Panc1 (cell line): ENCODE results near the gene S100A10. TPM values are rescaled to one million over a fixed set of nuclear protein-coding genes. Genes with fewer than 3 reads are reported as not detected.

Source experiments
- ATAC-seq: fragments of 200-7000 bp; cut with Tn5 transposase; 2 replicates; pipeline ENCODE4 v1.9.1; 2020; ENCODE audit warnings: mild to moderate bottlenecking, moderate library complexity
- BruUV-seq: library from RNA; stranded (reverse); fragments of 400-500 nt; replicated peaks from 2 replicates; lab custom pipeline; 2021; lab: Mats Ljungman, UMichigan
- CTCF ChIA-PET: fragments of 300-600 bp; sonication (Branson Sonifier 250); formaldehyde crosslinking; loops from one replicate; lab custom pipeline; 2022; ENCODE audit warnings: antibody characterized with exemption; lab: Charles Lee
- POLR2A ChIA-PET: fragments of 300-600 bp; sonication (Branson Sonifier 250); formaldehyde crosslinking; loops from one replicate; lab custom pipeline; 2022; ENCODE audit warnings: antibody characterized with exemption; lab: Charles Lee
- DNase-seq: peaks from one replicate; pipeline ENCODE4 v3.0.0-alpha.2; 2010; ENCODE audit warnings: low read depth, low spot score
- H3K27ac ChIP-seq: 2 replicates; pipeline ENCODE4 v1.5.1; 2011; ENCODE audit warnings: mild to moderate bottlenecking, low read length, inconsistent platforms
- H3K27me3 ChIP-seq: fragments of 200-500 bp; sonication (Bioruptor generic); 2 replicates; pipeline ENCODE4 v1.6.0; 2014; ENCODE audit warnings: low read length, inconsistent platforms; ENCODE audit not compliant: control insufficient read depth, insufficient read depth
- H3K36me3 ChIP-seq: fragments of 200-500 bp; sonication (Bioruptor generic); 2 replicates; pipeline ENCODE4 v1.5.1; 2014; ENCODE audit warnings: inconsistent platforms, mild to moderate bottlenecking, low read length, moderate library complexity; ENCODE audit not compliant: control insufficient read depth, insufficient read depth
- H3K4me1 ChIP-seq: 2 replicates; pipeline ENCODE4 v1.5.1; 2011; ENCODE audit warnings: inconsistent platforms, mild to moderate bottlenecking, low read length, moderate library complexity; ENCODE audit not compliant: control insufficient read depth, insufficient read depth
- H3K4me3 ChIP-seq, 2 experiments: 2 replicates each; pipeline ENCODE4 v1.5.1; 2011 to 2012; ENCODE audit warnings: low read depth in 2 of 2, low read length in 2 of 2, mild to moderate bottlenecking in 2 of 2, inconsistent platforms in 1 of 2, moderate library complexity in 1 of 2
- H3K9me3 ChIP-seq: fragments of 200-500 bp; sonication (Bioruptor generic); 2 replicates; pipeline ENCODE4 v1.5.1; 2014; ENCODE audit warnings: low read depth, mild to moderate bottlenecking, inconsistent platforms, low read length, moderate library complexity; ENCODE audit not compliant: control insufficient read depth, insufficient read depth
- CTCF ChIP-seq: fragments of 450-650 bp; IDR thresholded peaks from 2 replicates; pipeline ENCODE4 v1.5.1; 2017; ENCODE audit warnings: mild to moderate bottlenecking
- POLR2AphosphoS5 ChIP-seq: IDR thresholded peaks from 2 replicates; pipeline ENCODE4 v1.6.1; 2012; ENCODE audit warnings: mild to moderate bottlenecking, low read depth, low read length, moderate library complexity
- SIN3A ChIP-seq: IDR thresholded peaks from 2 replicates; pipeline ENCODE4 v1.6.1; 2012; ENCODE audit warnings: low read depth, mild to moderate bottlenecking, low read length, moderate library complexity, borderline replicate concordance; ENCODE audit not compliant: insufficient read depth
- TCF7L2 ChIP-seq: IDR thresholded peaks from 2 replicates; pipeline ENCODE4 v1.6.1; 2011; ENCODE audit warnings: mild to moderate bottlenecking, low read depth, low read length, inconsistent platforms
- in situ Hi-C: cut with HindIII; loops from 2 replicates; pipeline ENCODE4 v1.10.0; 2016; ENCODE audit warnings: low sequenced_read_pairs, low pct_unique_long_range_greater_than_20kb
- intact Hi-C: fragments of 100-400 bp; cut with micrococcal nuclease; formaldehyde crosslinking; loops from one replicate; pipeline ENCODE4 v1.10.0; 2022; ENCODE audit not compliant: unreplicated experiment
- total RNA-seq: library from RNA; stranded (reverse); gene quantifications from one replicate; pipeline ENCODE4 v1.2.1, GENCODE V29; 2021; ENCODE audit not compliant: unreplicated experiment
- TF ChIP-seq, protein P1 (sequence below), 2 experiments: IDR thresholded peaks; 2 replicates each; pipeline ENCODE4 v1.6.1; 2011 to 2012; ENCODE audit warnings: low read depth in 2 of 2, control low read depth in 1 of 2, low read length in 1 of 2, mild to moderate bottlenecking in 1 of 2, moderate library complexity in 1 of 2; ENCODE audit not compliant: insufficient read depth in 1 of 2

S100A10 gene
- total RNA-seq, 1 experiment from 2014 or later: 1,621 TPM

- peaks cover 55% of the 10 kb centered on the region for H3K4me1 ChIP-seq
- peak overlapping the region; percentile 49; the same call in 1 of the 2 replicates for H3K27ac ChIP-seq
- TF ChIP-seq TCF7L2 (no peak), CTCF (no peak), SIN3A (no peak), POLR2AphosphoS5 (no peak)
- TF ChIP-seq, protein P1, sequence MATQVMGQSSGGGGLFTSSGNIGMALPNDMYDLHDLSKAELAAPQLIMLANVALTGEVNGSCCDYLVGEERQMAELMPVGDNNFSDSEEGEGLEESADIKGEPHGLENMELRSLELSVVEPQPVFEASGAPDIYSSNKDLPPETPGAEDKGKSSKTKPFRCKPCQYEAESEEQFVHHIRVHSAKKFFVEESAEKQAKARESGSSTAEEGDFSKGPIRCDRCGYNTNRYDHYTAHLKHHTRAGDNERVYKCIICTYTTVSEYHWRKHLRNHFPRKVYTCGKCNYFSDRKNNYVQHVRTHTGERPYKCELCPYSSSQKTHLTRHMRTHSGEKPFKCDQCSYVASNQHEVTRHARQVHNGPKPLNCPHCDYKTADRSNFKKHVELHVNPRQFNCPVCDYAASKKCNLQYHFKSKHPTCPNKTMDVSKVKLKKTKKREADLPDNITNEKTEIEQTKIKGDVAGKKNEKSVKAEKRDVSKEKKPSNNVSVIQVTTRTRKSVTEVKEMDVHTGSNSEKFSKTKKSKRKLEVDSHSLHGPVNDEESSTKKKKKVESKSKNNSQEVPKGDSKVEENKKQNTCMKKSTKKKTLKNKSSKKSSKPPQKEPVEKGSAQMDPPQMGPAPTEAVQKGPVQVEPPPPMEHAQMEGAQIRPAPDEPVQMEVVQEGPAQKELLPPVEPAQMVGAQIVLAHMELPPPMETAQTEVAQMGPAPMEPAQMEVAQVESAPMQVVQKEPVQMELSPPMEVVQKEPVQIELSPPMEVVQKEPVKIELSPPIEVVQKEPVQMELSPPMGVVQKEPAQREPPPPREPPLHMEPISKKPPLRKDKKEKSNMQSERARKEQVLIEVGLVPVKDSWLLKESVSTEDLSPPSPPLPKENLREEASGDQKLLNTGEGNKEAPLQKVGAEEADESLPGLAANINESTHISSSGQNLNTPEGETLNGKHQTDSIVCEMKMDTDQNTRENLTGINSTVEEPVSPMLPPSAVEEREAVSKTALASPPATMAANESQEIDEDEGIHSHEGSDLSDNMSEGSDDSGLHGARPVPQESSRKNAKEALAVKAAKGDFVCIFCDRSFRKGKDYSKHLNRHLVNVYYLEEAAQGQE (IDR thresholded peaks at IDR 0.05; ENCODE audit: insufficient read depth in 1 of 2, low read depth in 2 of 2, low read length in 1 of 2): no peak
- no TSS peak for BruUV-seq
- DNase-seq (no peak), ATAC-seq (no peak)
- H3K36me3 ChIP-seq: no peaks in the 10 kb centered on the region
- intact Hi-C loops (no loop called here), in situ Hi-C loops (no loop called here)
- H3K9me3 ChIP-seq: no peaks in the 10 kb centered on the region
- CTCF ChIA-PET: no interaction called here
- POLR2A ChIA-PET: no interaction called here
- H3K4me3 ChIP-seq: no peak overlapping the region
- H3K27me3 ChIP-seq: no peaks in the 10 kb centered on the region
Measured at GRCh38 chr1:151997284-151997570, 3.6 kb upstream of the S100A10 start.

GRCh38 chr1:151995774-151996173 lies 2.1 kb upstream of the S100A10 start:
- POLR2A ChIA-PET: interaction anchor here (0.5 to 1.0 kb wide), 2 partner anchors 13 to 28 kb away, joined by 3 to 7 read pairs; no protein-coding TSS in a partner anchor
- intact Hi-C loops: loop anchor here (1.0 kb wide), 1 partner anchor 27 kb away; no protein-coding TSS in a partner anchor
- no TSS peak for BruUV-seq

More at GRCh38 chr1:151995774-151996173, 2.1 kb upstream of the S100A10 start:
- Histone ChIP-seq H3K4me3 (no peak overlapping the region), H3K36me3 (no peaks in the 10 kb centered on the region; the same call in 1 of the 2 replicates), H3K9me3 (no peaks in the 10 kb centered on the region), H3K4me1 (peaks cover 43% of the 10 kb centered on the region), H3K27me3 (no peaks in the 10 kb centered on the region), H3K27ac (peak overlapping the region; percentile 98)
- TF ChIP-seq, protein P1 (IDR thresholded peaks at IDR 0.05; ENCODE audit: insufficient read depth in 1 of 2, low read depth in 2 of 2, low read length in 1 of 2): no peak
- no peak for TF ChIP-seq SIN3A
- no peak for ATAC-seq
- DNase-seq: no peak
- in situ Hi-C loops: no loop called here
- CTCF ChIA-PET: interaction anchor here (0.8 kb wide), 2 partner anchors 28 to 60 kb away, joined by 5 read pairs; no protein-coding TSS in a partner anchor
